Mammary epithelial cell (primary cell): ENCODE data around the gene GRN.

Source experiments
- CTCF ChIP-seq, 2 donors: IDR thresholded peaks in 1 of 2; conservative IDR thresholded peaks in 1 of 2; 2 replicates each; pipeline ENCODE4 v1.5.1; 2011 to 2012; ENCODE audit warnings: inconsistent platforms in 2 of 2, low read length in 2 of 2, mild to moderate bottlenecking in 2 of 2, control low read depth in 1 of 2, low read depth in 1 of 2; ENCODE audit not compliant: insufficient read depth in 1 of 2; ENCODE audit errors: extremely low read depth in 1 of 2
- EZH2 ChIP-seq: IDR thresholded peaks from 2 replicates; pipeline ENCODE4 v1.6.1; 2012; ENCODE audit warnings: low read length, inconsistent platforms, borderline replicate concordance

GRCh38 chr17:44310188-44310587 lies 34.9 kb upstream of the GRN start:
- TF ChIP-seq EZH2 (no peak), CTCF (conservative IDR thresholded peaks at IDR 0.05 in 1 of 2, IDR thresholded peaks at IDR 0.05 in 1 of 2; ENCODE audit: extremely low read depth in 1 of 2, insufficient read depth in 1 of 2, low read depth in 1 of 2, low read length in 2 of 2) (no peak)
